Cardiac fibroblast (primary cell): ENCODE measurements around the gene THUMPD1.

Experiments used
- DNase-seq, 2 donors: peaks; one replicate each; pipeline versions ENCODE4 v3.0.0 to v3.0.0-alpha.2; 2010; ENCODE audit warnings: low read depth in 2 of 2
- H3K4me3 ChIP-seq, 2 donors: replicated peaks in 1 of 2; 1 replicate in 1 of 2; 2 replicates in 1 of 2; pipeline ENCODE4 v1.5.1; 2011; ENCODE audit warnings: low read depth in 2 of 2, low read length in 2 of 2, mild to moderate bottlenecking in 2 of 2, moderate library complexity in 1 of 2
- TF ChIP-seq, protein P1 (sequence below): IDR thresholded peaks from one replicate; pipeline ENCODE4 v1.5.1; 2011; ENCODE audit warnings: low read depth, mild to moderate bottlenecking, low read length, inconsistent platforms

The THUMPD1 gene, protein sequence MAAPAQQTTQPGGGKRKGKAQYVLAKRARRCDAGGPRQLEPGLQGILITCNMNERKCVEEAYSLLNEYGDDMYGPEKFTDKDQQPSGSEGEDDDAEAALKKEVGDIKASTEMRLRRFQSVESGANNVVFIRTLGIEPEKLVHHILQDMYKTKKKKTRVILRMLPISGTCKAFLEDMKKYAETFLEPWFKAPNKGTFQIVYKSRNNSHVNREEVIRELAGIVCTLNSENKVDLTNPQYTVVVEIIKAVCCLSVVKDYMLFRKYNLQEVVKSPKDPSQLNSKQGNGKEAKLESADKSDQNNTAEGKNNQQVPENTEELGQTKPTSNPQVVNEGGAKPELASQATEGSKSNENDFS

DNA sequence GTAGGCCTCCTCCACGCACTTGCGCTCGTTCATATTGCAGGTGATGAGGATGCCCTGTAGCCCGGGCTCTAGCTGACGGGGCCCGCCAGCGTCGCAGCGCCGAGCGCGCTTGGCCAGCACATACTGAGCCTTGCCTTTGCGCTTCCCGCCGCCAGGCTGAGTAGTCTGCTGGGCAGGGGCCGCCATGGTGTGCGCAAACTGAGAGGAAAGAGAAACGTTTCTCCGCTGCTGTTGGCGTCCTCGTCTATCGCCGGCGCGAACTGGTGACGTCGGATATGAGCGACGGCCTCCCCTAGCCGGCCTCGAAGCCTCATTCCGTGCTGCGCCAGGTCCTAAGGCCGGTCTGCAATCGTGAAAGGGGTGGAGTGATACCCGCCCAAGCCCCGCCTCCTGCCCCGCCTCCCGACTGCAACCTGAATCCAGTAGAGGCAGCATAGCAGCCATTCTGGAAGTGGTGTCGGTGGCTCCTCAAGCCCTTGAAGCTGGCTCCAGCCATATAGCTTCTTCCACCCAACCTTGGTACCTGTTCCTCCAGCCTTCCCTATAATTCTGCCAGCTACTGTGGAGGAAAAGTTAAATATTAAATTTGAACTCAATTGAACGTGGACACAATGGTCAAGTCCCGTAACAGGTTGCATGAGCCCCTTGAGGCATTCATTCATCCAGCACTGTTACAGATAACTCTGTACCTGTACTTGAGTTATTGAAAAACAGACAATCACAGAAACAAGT lies at the start of gene THUMPD1:
Gene THUMPD1 (minus strand): TSS at position 265 of the 732 bp plus-strand sequence. CDS start 79 bp downstream, at position 186.
- peak; percentile 96 for DNase-seq
- peak within 1 kb of the TSS; percentile 83 to 100 for H3K4me3 ChIP-seq
- TF ChIP-seq, protein P1, sequence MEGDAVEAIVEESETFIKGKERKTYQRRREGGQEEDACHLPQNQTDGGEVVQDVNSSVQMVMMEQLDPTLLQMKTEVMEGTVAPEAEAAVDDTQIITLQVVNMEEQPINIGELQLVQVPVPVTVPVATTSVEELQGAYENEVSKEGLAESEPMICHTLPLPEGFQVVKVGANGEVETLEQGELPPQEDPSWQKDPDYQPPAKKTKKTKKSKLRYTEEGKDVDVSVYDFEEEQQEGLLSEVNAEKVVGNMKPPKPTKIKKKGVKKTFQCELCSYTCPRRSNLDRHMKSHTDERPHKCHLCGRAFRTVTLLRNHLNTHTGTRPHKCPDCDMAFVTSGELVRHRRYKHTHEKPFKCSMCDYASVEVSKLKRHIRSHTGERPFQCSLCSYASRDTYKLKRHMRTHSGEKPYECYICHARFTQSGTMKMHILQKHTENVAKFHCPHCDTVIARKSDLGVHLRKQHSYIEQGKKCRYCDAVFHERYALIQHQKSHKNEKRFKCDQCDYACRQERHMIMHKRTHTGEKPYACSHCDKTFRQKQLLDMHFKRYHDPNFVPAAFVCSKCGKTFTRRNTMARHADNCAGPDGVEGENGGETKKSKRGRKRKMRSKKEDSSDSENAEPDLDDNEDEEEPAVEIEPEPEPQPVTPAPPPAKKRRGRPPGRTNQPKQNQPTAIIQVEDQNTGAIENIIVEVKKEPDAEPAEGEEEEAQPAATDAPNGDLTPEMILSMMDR: peak; percentile 20

DNA sequence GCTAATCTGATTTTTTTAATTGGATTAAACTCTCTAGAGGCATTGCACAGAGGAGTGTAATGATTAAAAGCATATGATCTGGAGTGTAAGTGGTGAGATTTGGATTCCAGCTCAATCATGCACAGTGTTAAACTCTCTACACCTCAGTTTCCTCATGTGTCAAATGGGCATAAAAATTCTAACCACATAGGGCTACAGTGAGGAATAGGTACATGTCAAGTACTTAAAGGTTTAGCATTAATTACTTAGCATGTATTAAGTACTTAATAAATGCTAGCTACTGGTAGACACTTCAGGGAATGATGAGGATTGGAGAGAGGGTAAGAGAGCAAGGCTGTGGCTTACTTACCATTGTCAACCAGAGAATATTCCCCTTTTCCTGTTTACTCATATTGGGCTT lies 47.5 kb upstream of the THUMPD1 start:
- TF ChIP-seq, protein P1: no peak
- DNase-seq: no peak
- H3K4me3 ChIP-seq: no peak overlapping the region

DNA sequence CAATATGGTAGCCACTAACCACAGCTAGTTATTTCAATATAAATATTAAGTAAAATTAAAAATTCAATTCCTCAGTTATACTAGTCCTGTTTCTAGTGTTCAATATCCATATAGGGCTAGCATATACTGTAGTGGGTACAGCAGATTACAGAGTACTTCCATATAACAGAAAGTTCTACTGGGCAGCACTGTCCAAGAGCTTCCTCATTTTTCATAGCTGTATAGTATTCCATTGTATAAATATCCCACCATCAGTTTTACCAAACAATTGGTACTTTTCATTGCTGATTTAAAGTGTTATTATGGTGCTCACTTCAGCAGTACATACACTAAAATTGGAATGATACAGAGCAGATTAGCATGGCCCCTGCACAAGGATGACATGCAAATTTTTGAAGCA lies 42.6 kb upstream of the THUMPD1 start:
- no peak for DNase-seq
- H3K4me3 ChIP-seq: no peak overlapping the region
- TF ChIP-seq, protein P1: no peak

DNA sequence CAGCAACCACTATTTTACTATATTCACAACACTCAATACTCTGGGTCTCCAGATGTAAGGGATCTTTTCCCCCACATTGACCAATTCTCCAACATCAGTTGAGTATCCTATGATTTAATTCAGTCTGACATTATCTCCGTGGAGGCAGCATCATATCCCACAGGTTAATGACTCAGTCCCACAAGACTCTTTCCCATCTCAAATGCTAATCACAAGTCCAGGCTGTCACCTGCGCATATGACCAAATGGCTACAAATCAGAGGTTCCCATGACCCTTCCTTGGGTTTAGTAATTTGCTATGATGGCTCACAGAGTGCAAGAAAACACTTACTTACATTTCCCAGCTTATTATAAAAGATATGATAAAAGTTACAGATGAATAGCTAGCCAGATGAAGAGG lies 40.9 kb upstream of the THUMPD1 start:
- no peak overlapping the region for H3K4me3 ChIP-seq
- no peak for DNase-seq
- TF ChIP-seq, protein P1: no peak

DNA sequence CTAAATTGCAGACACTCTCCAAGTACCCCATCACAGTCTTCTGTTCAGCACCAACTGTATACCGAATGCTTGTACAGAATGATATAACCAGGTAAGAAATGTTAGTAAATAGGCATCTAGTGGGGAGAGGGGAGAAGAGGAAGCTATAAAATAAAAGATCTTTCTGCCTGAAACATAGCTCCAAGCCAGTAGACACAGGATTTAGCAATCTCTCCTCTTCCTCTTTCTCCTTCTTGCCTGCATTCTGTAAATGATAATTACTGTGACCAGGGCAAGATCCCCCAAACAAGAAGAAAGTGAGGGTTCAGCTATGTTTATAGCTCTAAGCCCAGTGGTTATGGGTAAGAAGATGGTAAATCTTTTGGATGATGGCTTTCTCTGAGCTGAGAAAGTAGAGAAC lies 40.1 kb upstream of the THUMPD1 start:
- TF ChIP-seq, protein P1: no peak

DNA sequence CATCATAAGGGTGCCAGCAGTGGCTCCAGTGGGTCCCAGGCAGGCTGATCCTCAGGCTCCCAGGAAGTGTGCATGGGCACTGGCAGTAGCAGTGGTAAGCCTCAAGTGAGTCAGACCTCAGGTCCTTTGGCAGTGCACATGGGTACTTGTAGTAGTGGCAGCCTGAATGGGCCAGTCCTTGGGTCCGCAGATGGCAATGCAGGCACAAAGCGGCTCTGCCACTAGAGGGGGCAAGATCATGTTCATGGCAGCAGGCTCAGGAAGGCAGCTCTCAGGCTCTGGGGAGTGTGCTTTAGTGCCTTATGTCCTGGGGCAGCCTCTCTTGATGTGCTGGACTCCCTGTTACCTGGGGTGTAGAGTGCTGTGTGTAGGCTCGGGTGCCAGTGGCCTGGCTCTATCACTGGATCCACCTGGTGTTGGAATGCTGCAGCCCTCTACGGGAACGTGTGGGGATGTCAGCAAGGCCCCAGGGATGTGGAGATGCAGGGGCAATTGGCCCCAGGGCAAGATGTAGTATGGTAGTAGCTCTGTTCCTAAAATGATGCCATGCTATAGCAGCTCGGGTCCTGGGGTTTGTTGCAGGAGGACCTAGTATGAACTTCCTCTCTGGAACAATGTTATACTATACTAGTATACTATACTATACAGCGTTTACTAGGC lies 33.2 kb upstream of the THUMPD1 start:
- DNase-seq: peak; percentile 63 to 74
- no peak overlapping the region for H3K4me3 ChIP-seq
- TF ChIP-seq, protein P1: peak; percentile 90

More for the DNA sequence above, 40.1 kb upstream of the THUMPD1 start:
- DNase-seq: no peak
- no peak overlapping the region for H3K4me3 ChIP-seq
